ENCODE measurements around the gene PSMD3.

GRCh38 chr17:40028595-40028994 lies 48.0 kb downstream of the PSMD3 start:
- TF ChIP-seq CTCF (IDR thresholded peaks at IDR 0.05), result no peak
- TF ChIP-seq POLR2A (IDR thresholded peaks at IDR 0.05), result no peak
